HG03097 (cell line): ENCODE data around the gene OTUD7B.
"Not testable (repeated sequence)": the region's sequence is repeated elsewhere in the genome, so short reads cannot be mapped to it uniquely, and the experiment has no call there.

Experiments
- ATAC-seq: cut with Tn5 transposase; IDR thresholded peaks from one replicate; pipeline ENCODE4 v1.9.1; 2021; ENCODE audit not compliant: unreplicated experiment, low FRiP score

OTUD7B gene

GRCh38 chr1:149962039-149962647, 48.4 kb downstream of the OTUD7B start:
- ATAC-seq = no peak

GRCh38 chr1:149957548-149957947, 53.0 kb downstream of the OTUD7B start:
- ATAC-seq = not testable (repeated sequence)

GRCh38 chr1:149949911-149950310, 60.6 kb downstream of the OTUD7B start:
- ATAC-seq = no peak

GRCh38 chr1:149945206-149945605, 65.3 kb downstream of the OTUD7B start:
- ATAC-seq = no peak

- ATAC-seq = no peak
Observed at GRCh38 chr1:149942885-149943284, 67.6 kb downstream of the OTUD7B start.

GRCh38 chr1:149942207-149942606, 68.3 kb downstream of the OTUD7B start:
- no peak for ATAC-seq

- ATAC-seq = no peak
Observed at GRCh38 chr1:149940427-149940826, 70.1 kb downstream of the OTUD7B start.

GRCh38 chr1:149938668-149939003, 71.9 kb downstream of the OTUD7B start:
- not testable (repeated sequence) for ATAC-seq

- no peak for ATAC-seq
Observed at GRCh38 chr1:149937759-149938158, 72.8 kb downstream of the OTUD7B start.

GRCh38 chr1:149936992-149937705, 73.4 kb downstream of the OTUD7B start:
- no peak for ATAC-seq

- ATAC-seq = no peak
Observed at GRCh38 chr1:149936170-149936991, 74.1 kb downstream of the OTUD7B start, which contains the start of gene MTMR11. Gene MTMR11 (minus strand): TSS chr1:149936879. CDS start chr1:149936647, 232 bp downstream.

GRCh38 chr1:149934356-149934755, 76.2 kb downstream of the OTUD7B start:
- no peak for ATAC-seq

GRCh38 chr1:149933208-149933607, 77.3 kb downstream of the OTUD7B start:
- ATAC-seq = no peak

GRCh38 chr1:149932474-149932873, 78.1 kb downstream of the OTUD7B start:
- no peak for ATAC-seq

GRCh38 chr1:149931212-149931790, 79.2 kb downstream of the OTUD7B start:
- ATAC-seq = no peak

GRCh38 chr1:149929856-149930255, 80.7 kb downstream of the OTUD7B start:
- ATAC-seq = no peak

- ATAC-seq = no peak
Observed at GRCh38 chr1:149928401-149928724, 82.2 kb downstream of the OTUD7B start.

- peak; percentile 77 for ATAC-seq
Observed at GRCh38 chr1:149927563-149928400, 82.7 kb downstream of the OTUD7B start, which contains the start of gene SF3B4. Gene SF3B4 (minus strand): TSS chr1:149927803. CDS start chr1:149927759, 44 bp downstream.

- peak; percentile 4 for ATAC-seq
Observed at GRCh38 chr1:149927056-149927562, 83.4 kb downstream of the OTUD7B start.

GRCh38 chr1:149926296-149926695, 84.2 kb downstream of the OTUD7B start:
- no peak for ATAC-seq
